Adrenal gland (tissue), 12 donors: ENCODE data around the gene AKAP5. TPM values are rescaled to one million over a fixed set of nuclear protein-coding genes. Genes with fewer than 3 reads are reported as not detected.

Experiments used
- DNase-seq, 7 donors: peaks; one replicate each; pipeline ENCODE4 v3.0.0-alpha.2; 2019 to 2020
- H3K27ac ChIP-seq, 5 donors: fragments of 200-600 bp; sonication (generic) in 4 of 5; 1 replicate in 3 of 5; 2 replicates in 2 of 5; pipeline versions ENCODE4 v1.5.1 to v1.8.0; 2016 to 2020; ENCODE audit warnings: mild to moderate bottlenecking in 1 of 5
- H3K27me3 ChIP-seq: fragments of 200-600 bp; 2 replicates; pipeline ENCODE4 v1.8.0; 2021
- H3K36me3 ChIP-seq, 2 donors: fragments of 200-600 bp; replicated peaks in 1 of 2; 1 replicate in 1 of 2; 2 replicates in 1 of 2; pipeline versions ENCODE4 v1.5.1 to v1.8.0; 2018 to 2022
- H3K4me1 ChIP-seq, 2 donors: fragments of 200-600 bp; replicated peaks in 1 of 2; 1 replicate in 1 of 2; 2 replicates in 1 of 2; pipeline versions ENCODE4 v1.5.1 to v1.8.0; 2018 to 2021
- H3K4me3 ChIP-seq, 4 donors: fragments of 200-600 bp; sonication (generic) in 3 of 4; one replicate each; pipeline ENCODE4 v1.5.1; 2016 to 2018
- H3K9me3 ChIP-seq, 3 donors: fragments of 200-600 bp; sonication (generic) in 1 of 3; replicated peaks in 1 of 3; 1 replicate in 2 of 3; 2 replicates in 1 of 3; pipeline versions ENCODE4 v1.5.1 to v1.8.0; 2016 to 2021
- CTCF ChIP-seq, 6 experiments: fragments of 450-650 bp in 4 of 6; fragments of 200-600 bp in 2 of 6; sonication (generic) in 1 of 6; IDR thresholded peaks; 1 replicate in 5 of 6; 2 replicates in 1 of 6; pipeline versions ENCODE4 v1.5.1 to v1.8.0; 2016 to 2021; ENCODE audit warnings: antibody characterized with exemption in 6 of 6, mild to moderate bottlenecking in 2 of 6, moderate library complexity in 1 of 6
- POLR2A ChIP-seq, 2 donors: fragments of 450-650 bp; IDR thresholded peaks; one replicate each; pipeline ENCODE4 v1.6.1; 2017; ENCODE audit warnings: antibody characterized with exemption in 2 of 2, mild to moderate bottlenecking in 2 of 2, moderate library complexity in 1 of 2
- WGBS, 4 donors: extraction: QIAGEN DNeasy Blood & Tissue Kit in 2 of 4; methylation state at CpG; one replicate each; pipeline versions ENCODE4 v1.1.5 to v1.1.7; 2013 to 2017; 5-methylcytosine and 5-hydroxymethylcytosine counted together
- intact Hi-C, 2 donors: fragments of 100-400 bp; cut with DNase I; formaldehyde crosslinking; loops; one replicate each; pipeline versions ENCODE4 v1.14.1 to v1.15.0; 2022 to 2023
- polyA plus RNA-seq, 3 donors: library from polyadenylated mRNA; stranded (reverse); fragments of 200-250 nt in 2 of 3; fragments of 350-450 nt in 1 of 3; fragmentation: Illumina TruSeq in 1 of 3; extraction: RNeasy Lipid Tissue Mini Kit (QIAGEN cat#74804) in 1 of 3; gene quantifications; one replicate each; pipeline ENCODE4 v1.2.3, GENCODE V29; 2013 to 2014
- total RNA-seq, 9 donors: library from RNA; depleted of rRNA in 4 of 9; stranded (reverse); fragments of >200 nt in 4 of 9; fragments of 120-200 nt in 1 of 9; fragmentation: NEBNext Ultra II Directional in 1 of 9; extraction: Animal tissue kit (Norgen Biotek cat#: 25700) in 1 of 9; gene quantifications; one replicate each; pipeline versions ENCODE4 v1.1.0 to v1.2.4, GENCODE V29; 2013 to 2023
- donor health status: healthy with polysubstance abuse.
- donor health status: Bipolar disorder and iron deficiency.
- donor health status: DM: yes; HTN: yes; CAD: no.
- donor health status: DM: no; HTN: no; CAD: no.
- donor health status: DM: no; HTN: no; CAD: no.
- donor health status: DM: yes; HTN: yes; CAD: no.

AKAP5 gene
- total and polyA plus RNA-seq, 12 donors: 0.06 to 0.78 (median 0.26) TPM

DNA sequence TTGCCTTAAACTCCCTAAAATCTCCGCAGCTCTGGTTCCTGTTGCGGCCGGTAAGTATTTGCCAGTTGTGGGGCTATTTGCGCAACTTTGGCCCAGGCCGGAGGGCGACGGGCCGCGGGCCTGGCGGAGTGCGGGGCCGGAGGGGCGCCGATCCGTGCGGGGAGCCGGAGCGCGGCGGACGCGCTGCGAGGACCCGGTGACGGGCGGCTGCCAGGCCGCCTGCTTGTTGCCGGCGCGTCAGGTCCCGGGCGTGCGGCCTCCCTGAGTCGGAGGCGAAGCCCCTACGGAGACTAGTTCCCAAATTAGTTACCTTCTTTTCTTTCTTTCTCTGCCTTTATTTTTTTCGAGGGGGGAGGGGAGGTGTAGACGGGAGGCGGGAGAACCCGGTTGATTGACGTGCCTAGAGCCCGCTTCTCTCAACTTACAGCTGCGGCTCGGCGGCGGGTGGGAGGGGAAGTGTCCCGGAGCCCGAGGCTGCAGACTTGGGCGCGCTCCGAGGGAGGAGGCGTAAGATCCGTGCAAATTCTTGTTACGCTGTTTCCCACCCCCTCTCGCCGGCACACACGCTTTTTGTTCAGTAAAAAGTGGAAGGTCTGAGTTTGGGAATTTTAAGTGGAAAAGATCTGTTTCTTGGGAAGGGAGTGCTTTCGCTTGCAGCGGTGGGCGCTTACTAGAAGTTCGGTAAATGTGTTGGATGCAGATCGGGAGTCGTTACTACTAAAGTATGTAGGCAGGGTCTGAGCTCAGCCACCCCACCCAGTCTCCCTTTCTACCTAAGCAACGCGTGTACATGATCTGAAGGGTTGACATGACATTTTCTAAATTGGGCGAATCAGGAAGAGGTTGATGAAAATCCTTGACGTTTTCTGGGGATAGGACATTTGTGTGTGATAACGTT lies 39.8 kb downstream of the AKAP5 start:
- TF ChIP-seq POLR2A (IDR thresholded peaks at IDR 0.05): no peak
- no peak for TF ChIP-seq CTCF (IDR thresholded peaks at IDR 0.05)
- 0 to 1% (median 0%) methylated on average over 31 to 68 of the region's 68 CpGs for WGBS, 4 donors
- Histone ChIP-seq H3K27me3 (no peaks in the 10 kb centered on the region), H3K36me3 (no peaks in the 10 kb centered on the region), H3K4me3 (peak overlapping the region; percentile 66 to 89 (median 74)), H3K27ac (peak overlapping the region; percentile 93 to 100 (median 99)), H3K4me1 (peaks cover 26 to 68% of the 10 kb centered on the region in 2 donors), H3K9me3 (no peaks in the 10 kb centered on the region)
- intact Hi-C loops: no loop called here
- peak; percentile 87 to 94 (median 91) for DNase-seq

DNA sequence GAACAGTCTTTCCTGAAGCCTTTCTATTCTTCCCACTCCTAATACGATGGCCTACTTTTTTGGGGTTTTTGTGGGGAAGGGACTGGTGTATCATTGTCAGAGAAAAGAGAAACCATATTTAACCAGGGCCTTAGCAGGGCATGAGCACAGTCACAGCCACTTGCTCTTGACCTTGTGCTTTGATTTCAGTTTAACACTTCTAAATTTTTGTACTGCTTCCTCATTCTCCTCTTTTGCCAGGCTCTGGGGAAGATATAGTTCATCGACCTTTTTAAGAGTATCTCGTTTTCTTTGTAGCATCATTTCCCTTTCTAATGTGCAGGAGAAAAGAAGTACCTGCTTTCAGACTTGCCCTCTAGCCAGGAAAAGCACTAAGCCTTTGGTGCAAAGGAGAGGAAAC lies 41.4 kb downstream of the AKAP5 start:
- Histone ChIP-seq H3K4me1 (peaks cover 24 to 67% of the 10 kb centered on the region in 2 donors), H3K9me3 (no peaks in the 10 kb centered on the region), H3K27ac (peak overlapping the region in 4 of 5 donors; percentile 33 to 99 (median 65)), H3K4me3 (peak overlapping the region in 1 of 4 donors; percentile 89), H3K27me3 (no peaks in the 10 kb centered on the region), H3K36me3 (no peaks in the 10 kb centered on the region)
- no peak for TF ChIP-seq POLR2A (IDR thresholded peaks at IDR 0.05)
- TF ChIP-seq CTCF (IDR thresholded peaks at IDR 0.05): no peak
- intact Hi-C loops: no loop called here
- WGBS, 4 donors: 19 to 25% (median 25%) methylated on average over 3 of the region's 3 CpGs
- DNase-seq: peak in 1 of 7 donors; percentile 21

DNA sequence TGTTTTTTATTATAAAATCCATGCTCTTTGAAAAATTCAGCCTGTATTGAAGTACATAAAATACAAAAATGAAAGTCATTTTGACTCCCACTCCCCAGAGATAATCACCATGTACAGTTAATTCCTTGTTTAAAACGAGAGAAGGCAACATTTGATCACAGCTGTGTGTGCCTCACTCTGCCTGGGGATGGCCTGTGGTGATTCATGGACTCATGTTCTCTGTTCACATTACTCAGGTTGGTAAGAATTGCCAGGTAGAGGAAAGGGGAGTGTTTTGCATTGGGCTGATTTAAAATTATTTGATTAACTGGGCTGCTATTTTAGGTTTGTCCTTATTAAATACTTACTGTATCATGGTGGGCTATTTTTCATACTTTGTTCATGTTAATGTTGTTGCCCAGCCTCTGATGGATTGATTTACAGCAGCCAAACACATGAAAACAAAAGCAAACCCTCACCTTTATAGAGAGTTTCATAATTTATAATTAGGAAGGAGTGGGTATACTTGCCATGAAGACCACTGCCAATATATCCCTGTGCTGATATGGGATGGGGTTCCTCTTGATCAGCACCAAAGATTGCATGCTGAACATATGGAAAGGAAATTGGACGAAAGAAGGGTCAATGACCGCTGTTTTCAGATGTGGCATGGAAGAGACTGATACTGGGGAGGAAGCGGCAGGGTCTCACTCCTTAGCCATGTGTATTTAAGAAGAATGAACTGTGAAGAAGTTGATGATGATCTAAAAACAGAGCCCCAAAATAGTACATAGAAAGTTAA lies 42.3 kb downstream of the AKAP5 start:
- Histone ChIP-seq H3K27me3 (no peaks in the 10 kb centered on the region), H3K4me1 (peaks cover 20 to 67% of the 10 kb centered on the region in 2 donors), H3K36me3 (no peaks in the 10 kb centered on the region), H3K4me3 (peak overlapping the region in 1 of 4 donors; percentile 20), H3K27ac (peak overlapping the region in 1 of 5 donors; percentile 99), H3K9me3 (no peaks in the 10 kb centered on the region)
- TF ChIP-seq CTCF (IDR thresholded peaks at IDR 0.05) (no peak), POLR2A (IDR thresholded peaks at IDR 0.05) (no peak)
- intact Hi-C loops: no loop called here
- DNase-seq: peak in 3 of 7 donors; percentile 20 to 43 (median 38)
- WGBS, 4 donors: 65 to 73% (median 69%) methylated on average over 4 of the region's 4 CpGs

DNA sequence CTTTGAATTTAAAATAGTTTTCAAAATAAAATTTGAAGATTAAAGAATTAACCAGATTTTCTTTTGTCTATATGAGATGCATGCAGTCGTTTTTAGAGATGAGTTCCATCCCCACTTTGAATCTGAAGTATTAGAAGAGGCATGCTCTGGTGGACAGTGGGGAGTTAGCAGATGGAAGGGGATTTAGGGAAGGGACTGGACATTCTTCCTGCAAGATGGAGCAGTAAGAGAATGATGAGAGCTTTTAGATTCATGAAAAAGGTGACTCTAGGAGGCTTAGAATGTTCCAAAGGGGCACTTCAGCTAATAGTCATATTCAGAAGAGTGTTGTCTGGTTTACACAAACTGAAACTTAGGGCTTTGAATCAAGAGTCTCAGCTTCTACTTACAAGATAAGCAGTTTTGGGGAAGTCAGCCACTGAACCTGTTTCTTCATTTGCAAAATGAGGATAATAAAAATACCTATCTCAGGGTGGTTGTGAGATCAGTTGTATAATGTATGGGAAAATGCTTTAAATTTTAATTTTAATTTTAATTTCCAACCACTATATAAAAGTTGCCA lies 43.0 kb downstream of the AKAP5 start:
- H3K27me3 ChIP-seq: no peaks in the 10 kb centered on the region
- no peaks in the 10 kb centered on the region for H3K9me3 ChIP-seq
- no peak for DNase-seq
- no peaks in the 10 kb centered on the region for H3K36me3 ChIP-seq
- intact Hi-C loops: no loop called here
- no peak overlapping the region for H3K4me3 ChIP-seq
- peaks cover 17 to 69% of the 10 kb centered on the region in 2 donors for H3K4me1 ChIP-seq
- 46 to 59% (median 51%) methylated on average over 1 of the region's 1 CpG for WGBS, 4 donors
- H3K27ac ChIP-seq: peak overlapping the region in 1 of 5 donors; percentile 99
- TF ChIP-seq POLR2A (IDR thresholded peaks at IDR 0.05) (no peak), CTCF (IDR thresholded peaks at IDR 0.05) (no peak)
